H9 (cell line): ENCODE data around the gene CTIF. TPM values are rescaled to one million over a fixed set of nuclear protein-coding genes. Genes with fewer than 3 reads are reported as not detected.

Source experiments
- DNase-seq: peaks from one replicate; pipeline ENCODE4 v3.0.0-alpha.2; 2017
- H2AFZ ChIP-seq: one replicate; pipeline ENCODE4 v1.6.1; 2013; ENCODE audit warnings: mild to moderate bottlenecking, low read length, control low read depth, moderate library complexity
- H2AK5ac ChIP-seq: 2 replicates; pipeline ENCODE4 v1.6.1; 2013; ENCODE audit warnings: low read length, control low read depth, mixed read lengths; ENCODE audit not compliant: insufficient read length
- H2BK120ac ChIP-seq: one replicate; pipeline ENCODE4 v1.6.1; 2013; ENCODE audit warnings: low read depth, mild to moderate bottlenecking, low read length, control low read depth, inconsistent platforms; ENCODE audit not compliant: poor library complexity, severe bottlenecking
- H2BK12ac ChIP-seq: 2 replicates; pipeline ENCODE4 v1.6.1; 2013; ENCODE audit warnings: low read length, control low read depth, mixed read lengths, low read depth; ENCODE audit not compliant: insufficient read length
- H2BK15ac ChIP-seq: 2 replicates; pipeline ENCODE4 v1.6.1; 2013; ENCODE audit warnings: low read depth, low read length, control low read depth
- H2BK20ac ChIP-seq: one replicate; pipeline ENCODE4 v1.6.1; 2013; ENCODE audit warnings: low read depth, mild to moderate bottlenecking, low read length, control low read depth, inconsistent platforms; ENCODE audit not compliant: poor library complexity, severe bottlenecking
- H2BK5ac ChIP-seq: 2 replicates; pipeline ENCODE4 v1.6.1; 2013; ENCODE audit warnings: low read length, control low read depth, mixed read lengths; ENCODE audit not compliant: insufficient read length
- H3K14ac ChIP-seq: 2 replicates; pipeline ENCODE4 v1.6.1; 2013; ENCODE audit warnings: low read length, control low read depth; ENCODE audit not compliant: insufficient read depth
- H3K18ac ChIP-seq: 2 replicates; pipeline ENCODE4 v1.6.1; 2013; ENCODE audit warnings: low read depth, mild to moderate bottlenecking, mixed read lengths, low read length, control low read depth; ENCODE audit not compliant: insufficient read length
- H3K23ac ChIP-seq: 2 replicates; pipeline ENCODE4 v1.6.1; 2013; ENCODE audit warnings: low read length, control low read depth, mixed read lengths, low read depth; ENCODE audit not compliant: insufficient read length
- H3K23me2 ChIP-seq: 2 replicates; pipeline ENCODE4 v1.6.1; 2013; ENCODE audit warnings: low read depth, mild to moderate bottlenecking, mixed read lengths, low read length, control low read depth; ENCODE audit not compliant: insufficient read length, poor library complexity, severe bottlenecking
- H3K27ac ChIP-seq: 2 replicates; pipeline ENCODE4 v1.5.1; 2013; ENCODE audit warnings: low read length, control low read depth, mixed read lengths, low read depth; ENCODE audit not compliant: insufficient read length
- H3K27me3 ChIP-seq: 2 replicates; pipeline ENCODE4 v1.6.1; 2013; ENCODE audit warnings: low read length, control low read depth, inconsistent platforms; ENCODE audit not compliant: insufficient read depth
- H3K4ac ChIP-seq: 2 replicates; pipeline ENCODE4 v1.6.1; 2013; ENCODE audit warnings: low read depth, mild to moderate bottlenecking, control low read depth, inconsistent platforms, low read length, moderate library complexity
- H3K4me1 ChIP-seq: 2 replicates; pipeline ENCODE4 v1.6.1; 2013; ENCODE audit warnings: low read length, control low read depth, inconsistent platforms; ENCODE audit not compliant: insufficient read depth
- H3K4me2 ChIP-seq: 2 replicates; pipeline ENCODE4 v1.6.1; 2013; ENCODE audit warnings: low read length, control low read depth, mixed read lengths; ENCODE audit not compliant: insufficient read length, insufficient read depth
- H3K56ac ChIP-seq: 2 replicates; pipeline ENCODE4 v1.6.1; 2013; ENCODE audit warnings: low read depth, mild to moderate bottlenecking, mixed read lengths, low read length, control low read depth; ENCODE audit not compliant: insufficient read length
- H3K79me1 ChIP-seq: 2 replicates; pipeline ENCODE4 v1.6.1; 2013; ENCODE audit warnings: low read depth, mild to moderate bottlenecking, moderate library complexity, low read length, control low read depth, inconsistent platforms; ENCODE audit not compliant: insufficient read depth, poor library complexity, severe bottlenecking
- H3K79me2 ChIP-seq: 2 replicates; pipeline ENCODE4 v1.6.1; 2013; ENCODE audit warnings: low read length, control low read depth, inconsistent platforms; ENCODE audit not compliant: insufficient read depth
- H3K9ac ChIP-seq: 2 replicates; pipeline ENCODE4 v1.6.1; 2013; ENCODE audit warnings: low read length, control low read depth, mixed read lengths; ENCODE audit not compliant: insufficient read length; ENCODE audit errors: extremely low read depth
- H3K9me3 ChIP-seq: one replicate; pipeline ENCODE4 v1.6.1; 2013; ENCODE audit warnings: low read depth, low read length, inconsistent platforms; ENCODE audit not compliant: control insufficient read depth
- H3T11ph ChIP-seq: one replicate; pipeline ENCODE4 v1.6.1; 2013; ENCODE audit warnings: mild to moderate bottlenecking, low read length, control low read depth, inconsistent platforms
- H4K20me1 ChIP-seq: one replicate; pipeline ENCODE4 v1.6.1; 2013; ENCODE audit not compliant: control insufficient read depth, insufficient read length, insufficient read depth
- H4K5ac ChIP-seq: 2 replicates; pipeline ENCODE4 v1.6.1; 2013; ENCODE audit warnings: low read depth, mild to moderate bottlenecking, mixed read lengths, low read length, control low read depth; ENCODE audit not compliant: insufficient read length
- H4K8ac ChIP-seq: replicated peaks from 2 replicates; pipeline ENCODE4 v1.6.1; 2013; ENCODE audit warnings: low read length, control low read depth, mixed read lengths, low read depth; ENCODE audit not compliant: insufficient read length
- H4K91ac ChIP-seq: 2 replicates; pipeline ENCODE4 v1.6.1; 2013; ENCODE audit warnings: low read depth, mild to moderate bottlenecking, moderate library complexity, mixed read lengths, low read length, control low read depth; ENCODE audit not compliant: insufficient read length
- H3K27ac Mint-ChIP-seq, 3 experiments: 2 replicates in 2 of 3; 3 replicates in 1 of 3; pipeline ENCODE4 v1.8.0; 2020 to 2021; ENCODE audit warnings: mixed read lengths in 3 of 3, mild to moderate bottlenecking in 1 of 3, moderate library complexity in 1 of 3
- H3K27me3 Mint-ChIP-seq: 2 replicates; pipeline ENCODE4 v1.8.0; 2021; ENCODE audit warnings: low read depth, mild to moderate bottlenecking, moderate library complexity, mixed read lengths
- H3K36me3 Mint-ChIP-seq, 3 experiments: 2 replicates in 2 of 3; 3 replicates in 1 of 3; pipeline ENCODE4 v1.8.0; 2020 to 2021; ENCODE audit warnings: low read depth in 3 of 3, mixed read lengths in 3 of 3; ENCODE audit not compliant: insufficient read depth in 1 of 3
- H3K4me1 Mint-ChIP-seq, 2 experiments: 2 replicates each; pipeline ENCODE4 v1.8.0; 2020; ENCODE audit warnings: mixed read lengths in 2 of 2
- H3K4me3 Mint-ChIP-seq, 2 experiments: 2 replicates in 1 of 2; 3 replicates in 1 of 2; pipeline ENCODE4 v1.8.0; 2020 to 2021; ENCODE audit warnings: mild to moderate bottlenecking in 2 of 2, mixed read lengths in 2 of 2, moderate library complexity in 1 of 2
- H3K9me3 Mint-ChIP-seq, 2 experiments: 2 replicates in 1 of 2; 3 replicates in 1 of 2; pipeline ENCODE4 v1.8.0; 2020; ENCODE audit warnings: mild to moderate bottlenecking in 2 of 2, mixed read lengths in 2 of 2, moderate library complexity in 1 of 2
- CTCF ChIP-seq: fragments of 200-600 bp; sonication (generic); conservative IDR thresholded peaks from 3 replicates; pipeline ENCODE4 v1.8.0; 2021; ENCODE audit warnings: antibody characterized with exemption, mild to moderate bottlenecking
- WGBS: extraction: QIAGEN DNeasy Blood & Tissue Kit; methylation state at CpG from one replicate; pipeline ENCODE4 v1.1.7; 2013; ENCODE audit warnings: missing lambda C conversion rate, low lambda C conversion rate, mixed read lengths; ENCODE audit not compliant: insufficient read length; ENCODE audit errors: extremely low coverage; 5-methylcytosine and 5-hydroxymethylcytosine counted together
- total RNA-seq: library from RNA; stranded (reverse); gene quantifications from 2 replicates; pipeline ENCODE4 v1.2.1, GENCODE V29; 2021

CTIF gene
- total RNA-seq, 1 experiment from 2014 or later = 15.8 TPM

GRCh38 chr18:48583573-48583972, 44.7 kb downstream of the CTIF start:
- no peak overlapping the region for H3K4ac ChIP-seq
- H2AK5ac ChIP-seq = no peak overlapping the region
- H3K9me3 ChIP-seq = no peaks in the 10 kb centered on the region
- no peaks in the 10 kb centered on the region for H4K20me1 ChIP-seq
- peaks cover 3% of the 10 kb centered on the region for H3K27me3 Mint-ChIP-seq
- H3K27ac ChIP-seq = no peak overlapping the region
- H3K18ac ChIP-seq = no peak overlapping the region
- peaks cover 17 to 23% of the 10 kb centered on the region in 2 experiments for H3K4me1 Mint-ChIP-seq
- no peak overlapping the region for H2AFZ ChIP-seq
- no peak overlapping the region for H4K8ac ChIP-seq
- H3K23me2 ChIP-seq = no peaks in the 10 kb centered on the region
- no peak overlapping the region for H4K91ac ChIP-seq
- H2BK20ac ChIP-seq = no peak overlapping the region
- H4K5ac ChIP-seq = no peak overlapping the region
- no peak overlapping the region for H2BK12ac ChIP-seq
- H3K23ac ChIP-seq = no peak overlapping the region
- H3K36me3 Mint-ChIP-seq = peaks cover 1 to 3% (median 3%) of the 10 kb centered on the region in 3 experiments; a peak in 2 of 7 replicates
- WGBS = no CpG with 5 or more reads among the region's 5 CpGs
- no peak overlapping the region for H3K4me2 ChIP-seq
- no peak overlapping the region for H3K27ac Mint-ChIP-seq
- H3T11ph ChIP-seq = no peak overlapping the region
- no peaks in the 10 kb centered on the region for H3K9me3 Mint-ChIP-seq
- no peak overlapping the region for H2BK15ac ChIP-seq
- H3K79me1 ChIP-seq = no peaks in the 10 kb centered on the region
- no peak overlapping the region for H3K9ac ChIP-seq
- H3K27me3 ChIP-seq = no peaks in the 10 kb centered on the region
- H3K4me3 Mint-ChIP-seq = no peak overlapping the region
- no peak for DNase-seq
- H3K14ac ChIP-seq = no peak overlapping the region
- no peak overlapping the region for H2BK120ac ChIP-seq
- no peak overlapping the region for H2BK5ac ChIP-seq
- H3K56ac ChIP-seq = no peak overlapping the region
- no peak for TF ChIP-seq CTCF
- H3K4me1 ChIP-seq = no peaks in the 10 kb centered on the region
- H3K79me2 ChIP-seq = no peaks in the 10 kb centered on the region; the same call in 1 of the 2 replicates
